ENCODE measurements around the gene CELF4. TPM values are rescaled to one million over a fixed set of nuclear protein-coding genes. Genes with fewer than 3 reads are reported as not detected.

CELF4 gene
- total RNA-seq, 1 experiment from 2014 or later = 0.40 TPM

GRCh38 chr18:37210781-37211180, 354.8 kb downstream of the CELF4 start:
- H3K4me2 ChIP-seq (ENCODE audit: low read length) = no peak overlapping the region
- intact Hi-C loops (cut with micrococcal nuclease) = no loop called here
- no peaks in the 10 kb centered on the region for H4K20me1 ChIP-seq (ENCODE audit: low read length)
- H3F3A ChIP-seq (ENCODE audit: low read length, unreplicated experiment) = no peaks in the 10 kb centered on the region
- no peaks in the 10 kb centered on the region for H3K79me2 ChIP-seq (ENCODE audit: low read length)
- DNase-seq = no peak
- H3K4me3 ChIP-seq (ENCODE audit: low read length) = no peak overlapping the region
- H3K9me3 ChIP-seq (ENCODE audit: low read length) = no peaks in the 10 kb centered on the region
- H3K4me1 ChIP-seq (ENCODE audit: insufficient read depth, low read length) = no peaks in the 10 kb centered on the region
- H2AFZ ChIP-seq (ENCODE audit: low read length) = no peak overlapping the region
- no peak overlapping the region for H3K27ac ChIP-seq (ENCODE audit: low read length)
- CTCF ChIA-PET = no interaction called here
- POLR2A ChIA-PET (ENCODE audit: unreplicated experiment) = no interaction called here
- H3K36me3 ChIP-seq (ENCODE audit: low read depth, low read length) = no peaks in the 10 kb centered on the region
- no peak for ATAC-seq
- H3K9me2 ChIP-seq (replicated peaks; ENCODE audit: low read length) = no peaks in the 10 kb centered on the region
- TF ChIP-seq EZH2 (IDR thresholded peaks at IDR 0.05; ENCODE audit: low read length, unreplicated experiment) (no peak), EZH2phosphoT487 (IDR thresholded peaks at IDR 0.05; ENCODE audit: borderline replicate concordance, low read length) (no peak), CTCF (conservative IDR thresholded peaks at IDR 0.05; ENCODE audit: low read depth, low read length) (no peak)
- no TSS peak for BruUV-seq (replicated peaks)
- no peak overlapping the region for H3K9ac ChIP-seq (ENCODE audit: low read length)
- no peaks in the 10 kb centered on the region for H3K27me3 ChIP-seq (ENCODE audit: low read length)

- H3K9me2 ChIP-seq (replicated peaks; ENCODE audit: low read length) = no peaks in the 10 kb centered on the region
- no peak for DNase-seq
- ChIA-PET POLR2A (ENCODE audit: unreplicated experiment) (no interaction called here), CTCF (no interaction called here)
- no peaks in the 10 kb centered on the region for H3K9me3 ChIP-seq (ENCODE audit: low read length)
- no peaks in the 10 kb centered on the region for H3K79me2 ChIP-seq (ENCODE audit: low read length)
- TF ChIP-seq EZH2 (IDR thresholded peaks at IDR 0.05; ENCODE audit: low read length, unreplicated experiment) (no peak), CTCF (conservative IDR thresholded peaks at IDR 0.05; ENCODE audit: low read depth, low read length) (0 out of 2 replicates have a peak, but pooled peaks have one; percentile 20), EZH2phosphoT487 (IDR thresholded peaks at IDR 0.05; ENCODE audit: borderline replicate concordance, low read length) (no peak)
- no peaks in the 10 kb centered on the region for H3K27me3 ChIP-seq (ENCODE audit: low read length)
- H3K4me1 ChIP-seq (ENCODE audit: insufficient read depth, low read length) = no peaks in the 10 kb centered on the region
- no peaks in the 10 kb centered on the region for H4K20me1 ChIP-seq (ENCODE audit: low read length)
- intact Hi-C loops (cut with micrococcal nuclease) = no loop called here
- no TSS peak for BruUV-seq (replicated peaks)
- ATAC-seq = no peak
- H3K27ac ChIP-seq (ENCODE audit: low read length) = no peak overlapping the region
- no peak overlapping the region for H3K4me3 ChIP-seq (ENCODE audit: low read length)
- no peaks in the 10 kb centered on the region for H3K36me3 ChIP-seq (ENCODE audit: low read depth, low read length)
- no peaks in the 10 kb centered on the region for H3F3A ChIP-seq (ENCODE audit: low read length, unreplicated experiment)
- H3K4me2 ChIP-seq (ENCODE audit: low read length) = no peak overlapping the region
- H3K9ac ChIP-seq (ENCODE audit: low read length) = no peak overlapping the region
- no peak overlapping the region for H2AFZ ChIP-seq (ENCODE audit: low read length)
These were observed 358.3 kb downstream of the CELF4 start for GRCh38 chr18:37207343-37207742.

GRCh38 chr18:37199741-37200140, 365.9 kb downstream of the CELF4 start:
- ChIA-PET POLR2A (ENCODE audit: unreplicated experiment) (no interaction called here), CTCF (no interaction called here)
- Histone ChIP-seq H3K79me2 (ENCODE audit: low read length) (no peaks in the 10 kb centered on the region), H3K9me3 (ENCODE audit: low read length) (no peaks in the 10 kb centered on the region), H3K9me2 (replicated peaks; ENCODE audit: low read length) (no peaks in the 10 kb centered on the region), H3K9ac (ENCODE audit: low read length) (no peak overlapping the region), H2AFZ (ENCODE audit: low read length) (no peak overlapping the region), H3F3A (ENCODE audit: low read length, unreplicated experiment) (no peaks in the 10 kb centered on the region), H3K27me3 (ENCODE audit: low read length) (no peaks in the 10 kb centered on the region), H3K27ac (ENCODE audit: low read length) (no peak overlapping the region), H3K36me3 (ENCODE audit: low read depth, low read length) (no peaks in the 10 kb centered on the region), H3K4me2 (ENCODE audit: low read length) (no peak overlapping the region), H4K20me1 (ENCODE audit: low read length) (no peaks in the 10 kb centered on the region), H3K4me3 (ENCODE audit: low read length) (no peak overlapping the region), H3K4me1 (ENCODE audit: insufficient read depth, low read length) (no peaks in the 10 kb centered on the region)
- no peak for TF ChIP-seq EZH2phosphoT487 (IDR thresholded peaks at IDR 0.05; ENCODE audit: borderline replicate concordance, low read length)
- no TSS peak for BruUV-seq (replicated peaks)
- intact Hi-C loops (cut with micrococcal nuclease) = no loop called here
- DNase-seq (no peak), ATAC-seq (no peak)

Measured in PC-3 (cell line).